Measurements from ENCODE around the gene ASB7.
A peak's percentile ranks its signal among the peaks of the same experiment; 100 is the strongest.

ASB7 gene

GRCh38 chr15:100638177-100638730 is 35.9 kb downstream of the ASB7 start:
- no peak for TF ChIP-seq CTCF (IDR thresholded peaks at IDR 0.05)

GRCh38 chr15:100642213-100642949 is 40.0 kb downstream of the ASB7 start:
- TF ChIP-seq CTCF (IDR thresholded peaks at IDR 0.05): no peak

GRCh38 chr15:100642950-100643338 is 40.6 kb downstream of the ASB7 start:
- no peak for TF ChIP-seq CTCF (IDR thresholded peaks at IDR 0.05)

GRCh38 chr15:100645671-100646070 is 43.3 kb downstream of the ASB7 start:
- TF ChIP-seq CTCF (IDR thresholded peaks at IDR 0.05): no peak

GRCh38 chr15:100648951-100649350 is 46.6 kb downstream of the ASB7 start:
- TF ChIP-seq CTCF (IDR thresholded peaks at IDR 0.05): no peak

GRCh38 chr15:100650685-100651084 is 48.3 kb downstream of the ASB7 start:
- TF ChIP-seq CTCF (IDR thresholded peaks at IDR 0.05): peak; percentile 60

GRCh38 chr15:100651253-100651652 is 48.9 kb downstream of the ASB7 start:
- TF ChIP-seq CTCF (IDR thresholded peaks at IDR 0.05): no peak

All from LNCAP (cell line).